CD1c-positive myeloid dendritic cell (primary cell): ENCODE measurements around the gene TDRD12.
"Not testable (repeated sequence)": the region's sequence is repeated elsewhere in the genome, so short reads cannot be mapped to it uniquely, and the experiment has no call there.

Experiments used
- DNase-seq: peaks from one replicate; pipeline ENCODE4 v3.0.0-alpha.2; 2016; ENCODE audit errors: extremely low spot score

The TDRD12 gene

DNA sequence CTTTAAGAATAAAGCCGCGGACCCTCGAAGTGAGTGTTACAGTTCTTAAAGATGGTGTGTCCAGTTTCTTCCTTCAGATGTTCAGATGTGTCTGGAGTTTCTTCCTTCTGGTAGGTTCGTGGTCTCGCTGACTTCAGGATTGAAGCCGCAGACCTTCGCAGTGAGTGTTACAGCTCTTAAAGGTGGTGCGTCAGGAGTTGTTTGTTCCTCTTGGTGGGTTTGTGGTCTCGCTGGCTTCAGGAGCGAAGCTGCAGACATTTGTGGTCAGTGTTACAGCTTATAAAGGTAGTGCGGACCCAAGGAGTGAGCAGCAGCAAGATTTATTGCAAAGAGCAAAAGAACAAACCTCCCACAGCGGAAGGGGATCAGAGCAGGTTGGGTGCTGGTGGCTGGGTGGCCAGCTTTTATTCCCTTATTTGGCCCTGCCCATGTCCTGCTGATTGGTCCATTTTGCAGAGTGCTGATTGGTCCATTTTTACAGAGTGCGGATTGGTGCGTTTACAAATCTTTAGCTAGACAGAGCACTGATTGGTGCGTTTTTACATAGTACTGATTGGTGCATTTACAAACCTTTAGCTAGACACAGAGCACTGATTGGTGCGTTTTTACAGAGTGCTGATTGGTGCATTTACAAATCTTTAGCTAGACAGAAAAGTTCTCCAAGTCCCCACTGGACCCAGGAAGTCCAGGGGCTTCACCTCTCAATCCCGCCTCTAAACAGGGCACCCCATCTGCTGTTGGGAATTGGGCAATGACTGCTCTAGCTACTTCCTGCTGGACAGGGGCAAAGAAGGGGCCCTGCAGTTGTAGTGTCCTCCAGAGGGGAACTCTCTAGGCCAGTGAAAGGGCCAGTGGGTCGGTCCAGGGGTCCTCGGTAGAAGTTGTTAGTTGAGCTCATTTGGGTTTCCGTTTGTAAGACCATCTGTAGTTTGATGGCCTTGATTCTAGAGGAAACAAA, 26.1 kb upstream of the TDRD12 start:
- peak; percentile 54 for DNase-seq

DNA sequence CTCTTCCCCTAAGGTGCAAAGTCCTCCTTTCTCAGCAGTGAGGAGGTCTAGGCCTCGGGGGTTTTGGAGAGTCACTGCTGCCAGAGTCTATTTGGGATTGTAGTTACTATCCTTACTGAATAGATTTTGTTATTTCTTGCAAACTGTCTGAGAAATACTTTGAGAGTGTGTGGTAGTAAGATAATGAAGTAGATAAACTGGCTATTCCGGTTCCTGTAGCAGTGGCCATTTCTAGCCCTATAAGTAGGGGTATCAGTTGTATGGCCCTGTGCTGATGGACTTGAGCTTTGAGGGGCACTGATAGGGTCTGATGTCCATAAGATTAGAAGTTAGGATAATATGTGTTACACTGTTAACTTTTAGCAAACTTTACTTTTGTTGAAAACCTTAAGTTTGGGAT, 25.3 kb upstream of the TDRD12 start:
- DNase-seq, result not testable (repeated sequence)

DNA sequence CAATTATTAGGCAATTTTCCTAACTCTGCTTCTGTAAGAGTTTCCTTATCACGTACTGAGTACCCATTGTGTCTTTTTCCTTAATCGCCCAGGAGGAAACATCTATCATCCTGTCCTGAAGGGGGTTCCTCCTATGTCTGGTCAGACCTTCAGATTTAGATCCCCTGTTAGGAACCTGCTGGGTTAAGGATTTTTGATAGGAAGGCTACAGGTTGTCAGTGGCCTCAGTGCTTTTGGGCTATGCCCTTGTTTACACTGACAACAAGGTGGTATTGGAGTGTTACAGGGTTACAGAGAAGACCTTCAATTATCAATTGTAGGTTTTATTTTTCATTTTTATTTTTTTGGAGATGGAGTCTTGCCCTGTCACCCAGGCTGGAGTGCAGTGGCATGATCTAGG, 24.7 kb upstream of the TDRD12 start:
- not testable (repeated sequence) for DNase-seq

DNA sequence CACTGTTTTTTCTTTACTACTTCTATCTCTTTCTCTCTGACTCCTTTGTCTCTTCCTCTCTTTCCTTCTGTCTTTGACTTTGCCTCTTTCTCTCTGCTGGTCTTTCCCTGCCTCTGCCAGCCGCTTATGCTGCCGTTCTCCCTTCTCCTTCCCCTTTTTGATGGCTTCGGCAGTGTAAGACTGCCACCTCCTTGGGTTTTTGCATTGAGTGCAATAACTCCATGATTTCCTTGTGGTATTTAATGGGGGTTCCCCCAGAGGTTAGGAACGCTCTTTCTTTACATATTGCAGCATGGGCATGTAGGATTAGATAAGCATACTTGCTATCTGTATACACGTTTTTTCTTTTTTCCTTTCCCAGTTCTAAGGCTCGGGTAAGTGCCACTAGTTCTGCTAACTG, 24.1 kb upstream of the TDRD12 start:
- peak; percentile 38 for DNase-seq

DNA sequence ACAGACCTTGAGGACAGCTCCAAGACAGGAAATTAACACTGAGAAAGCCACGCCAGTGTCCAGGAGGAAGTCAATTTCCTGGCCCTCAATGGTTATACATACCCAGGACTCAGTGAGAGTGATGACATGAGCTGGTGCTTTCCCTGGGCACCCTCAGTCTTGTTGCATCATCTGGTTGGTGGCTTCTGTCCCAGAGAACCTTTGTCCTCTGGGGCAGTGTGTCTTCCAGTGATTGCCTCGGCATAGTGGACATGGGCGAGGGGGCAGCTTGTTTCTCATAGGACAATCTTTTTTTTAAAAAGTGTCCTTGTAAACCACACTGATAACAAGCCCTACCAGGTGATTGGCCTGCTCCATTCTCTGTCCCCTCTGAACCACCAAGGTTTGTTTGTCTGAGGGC, 22.8 kb upstream of the TDRD12 start:
- DNase-seq, result peak; percentile 43

DNA sequence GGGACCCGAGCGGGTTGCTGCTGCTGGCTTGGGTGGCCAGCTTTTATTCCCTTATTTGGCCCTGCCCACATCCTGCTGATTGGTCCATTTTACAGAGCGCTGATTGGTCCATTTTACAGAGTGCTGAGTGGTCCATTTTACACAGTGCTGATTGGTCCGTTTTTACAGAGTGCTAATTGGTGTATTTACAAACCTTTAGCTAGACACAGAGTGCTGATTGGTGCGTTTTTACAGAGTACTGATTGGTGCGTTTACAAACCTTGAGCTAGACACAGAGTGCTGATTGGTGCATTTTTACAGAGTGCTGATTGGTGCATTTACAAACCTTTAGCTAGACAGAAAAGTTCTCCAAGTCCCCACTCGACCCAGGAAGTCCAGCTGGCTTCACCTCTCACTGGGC, 19.4 kb upstream of the TDRD12 start:
- not testable (repeated sequence) for DNase-seq

DNA sequence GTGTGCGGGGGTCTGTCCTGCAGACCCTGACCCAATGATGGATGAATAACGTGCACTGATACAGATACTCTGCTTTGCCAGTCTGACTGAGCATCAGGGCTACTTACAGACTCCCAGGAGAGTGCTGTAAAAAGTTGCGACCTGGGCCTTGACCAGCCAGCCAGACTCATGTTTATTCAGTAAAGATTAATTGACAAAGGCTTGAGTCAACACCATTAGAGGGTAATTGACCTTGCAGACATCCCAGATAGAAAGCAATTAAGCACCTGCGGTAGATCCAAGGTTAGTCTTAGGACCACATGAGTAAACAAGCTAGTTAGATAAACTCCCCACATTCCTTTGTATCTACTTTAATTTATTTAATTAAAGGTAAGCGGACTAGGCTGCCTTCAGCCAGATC, 17.6 kb upstream of the TDRD12 start:
- DNase-seq, result no peak

DNA sequence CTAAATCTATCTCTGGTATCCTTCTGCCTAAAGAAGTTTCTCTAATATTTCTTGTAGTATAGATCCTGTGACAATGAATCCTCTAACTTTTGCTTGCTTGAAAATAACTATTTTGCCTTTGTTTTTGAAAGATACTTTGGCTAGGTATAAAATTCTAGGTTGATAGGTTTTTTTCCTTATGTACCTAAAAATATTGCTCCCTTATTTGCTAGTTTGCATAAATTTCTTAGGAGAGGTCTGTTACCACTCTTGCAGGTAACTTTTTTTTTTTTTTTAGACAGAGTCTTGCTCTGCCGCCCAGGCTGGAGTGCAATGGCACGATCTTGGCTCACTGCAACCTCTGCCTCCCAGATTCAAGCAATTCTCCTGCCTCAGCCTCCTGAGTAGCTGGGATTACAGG, 15.6 kb upstream of the TDRD12 start:
- not testable (repeated sequence) for DNase-seq

DNA sequence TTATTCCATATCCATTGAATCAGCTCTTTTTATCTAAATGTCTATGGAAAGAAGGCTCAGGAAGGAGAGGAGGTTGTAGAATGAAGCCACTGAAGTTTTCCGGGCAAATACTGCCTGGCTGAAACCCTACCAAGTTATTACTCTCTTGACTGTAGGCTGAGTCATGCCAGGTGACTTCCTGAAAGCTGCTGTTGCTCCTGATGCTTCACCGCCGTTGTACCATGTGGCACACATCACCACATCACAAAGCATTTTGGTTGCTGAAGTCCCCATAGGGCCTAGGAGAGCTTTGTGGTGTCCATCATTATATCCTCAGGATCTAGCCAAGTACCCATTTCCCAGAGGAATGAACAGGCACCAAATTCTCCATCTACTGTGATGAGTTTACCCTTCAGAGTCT, 11.1 kb upstream of the TDRD12 start:
- DNase-seq, result no peak

DNA sequence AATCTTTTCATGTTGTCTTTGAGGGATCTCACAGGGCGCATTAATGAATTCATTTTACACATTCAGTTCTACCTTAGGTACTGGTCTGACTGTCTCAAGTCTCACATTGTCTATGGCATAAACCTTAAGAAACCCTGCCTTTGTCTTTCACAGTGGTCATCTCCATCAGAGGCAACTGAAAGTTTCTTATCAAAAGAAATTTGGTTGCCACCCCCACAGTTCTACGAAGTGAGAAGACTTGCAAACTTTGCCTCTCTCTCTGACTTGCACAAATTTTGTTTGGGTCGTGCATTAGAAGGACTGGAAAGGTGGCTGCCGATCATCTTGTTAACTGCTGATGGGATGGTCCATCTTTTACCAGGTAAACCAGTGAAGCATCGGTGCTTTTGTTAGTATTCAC, 10.5 kb upstream of the TDRD12 start:
- no peak for DNase-seq

DNA sequence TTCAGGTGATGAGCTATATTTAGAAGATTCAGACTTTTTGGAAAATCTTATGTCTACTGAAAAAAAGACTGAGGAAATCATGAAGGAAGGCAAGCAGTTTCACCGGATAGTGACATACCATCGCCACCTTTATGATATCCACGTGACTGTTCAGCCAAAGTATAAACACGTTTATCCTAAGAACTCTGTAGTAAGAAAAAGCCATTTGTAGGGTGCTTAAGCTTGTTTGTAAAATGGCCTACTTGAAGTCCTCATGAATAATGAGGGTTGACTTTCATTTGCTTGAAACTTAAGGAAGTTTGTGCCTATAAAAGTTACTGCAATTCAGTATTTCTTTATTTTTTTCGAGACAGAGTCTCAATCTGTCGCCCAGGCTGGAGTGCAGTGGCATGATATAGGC, 7.8 kb upstream of the TDRD12 start:
- DNase-seq, result no peak

DNA sequence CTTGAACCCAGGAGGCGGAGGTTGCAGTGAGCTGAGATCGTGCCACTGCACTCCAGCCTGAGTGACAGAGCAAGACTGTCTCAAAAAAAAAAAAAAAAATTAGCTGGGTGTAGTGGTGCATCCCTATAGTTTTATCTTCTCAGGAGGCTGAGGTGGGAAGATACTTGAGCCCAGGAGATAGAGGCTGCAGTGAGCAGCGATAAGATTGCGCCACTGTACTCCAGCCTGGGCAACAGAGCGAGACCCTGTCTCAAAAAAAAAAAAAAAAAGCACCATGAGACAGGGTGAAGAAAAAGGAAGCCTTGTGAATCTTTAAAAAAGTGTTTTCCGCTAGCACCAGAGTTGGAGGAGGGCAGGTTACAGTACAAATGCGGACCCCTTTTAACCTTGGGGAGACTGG, 3.4 kb upstream of the TDRD12 start:
- not testable (repeated sequence) for DNase-seq

DNA sequence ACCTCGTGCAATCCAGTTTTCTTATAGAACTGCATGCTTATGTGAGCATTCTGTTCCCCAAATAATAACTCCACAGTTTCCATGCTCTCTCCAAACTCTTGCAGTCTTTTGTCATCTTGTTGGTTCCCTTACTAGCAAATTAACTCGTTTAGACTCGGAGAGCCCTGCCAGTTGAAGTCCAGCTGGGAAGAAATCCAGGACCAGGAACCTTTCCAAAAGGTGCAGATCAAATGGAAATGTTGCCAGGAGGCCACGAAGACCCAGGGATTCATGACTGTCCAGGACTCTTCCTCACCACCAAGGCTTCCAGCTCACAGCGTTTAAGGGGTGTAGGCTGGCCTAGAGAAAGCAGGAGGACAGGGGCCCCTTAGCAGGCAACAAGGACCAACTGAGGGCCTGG, 2.1 kb upstream of the TDRD12 start:
- DNase-seq, result no peak

DNA sequence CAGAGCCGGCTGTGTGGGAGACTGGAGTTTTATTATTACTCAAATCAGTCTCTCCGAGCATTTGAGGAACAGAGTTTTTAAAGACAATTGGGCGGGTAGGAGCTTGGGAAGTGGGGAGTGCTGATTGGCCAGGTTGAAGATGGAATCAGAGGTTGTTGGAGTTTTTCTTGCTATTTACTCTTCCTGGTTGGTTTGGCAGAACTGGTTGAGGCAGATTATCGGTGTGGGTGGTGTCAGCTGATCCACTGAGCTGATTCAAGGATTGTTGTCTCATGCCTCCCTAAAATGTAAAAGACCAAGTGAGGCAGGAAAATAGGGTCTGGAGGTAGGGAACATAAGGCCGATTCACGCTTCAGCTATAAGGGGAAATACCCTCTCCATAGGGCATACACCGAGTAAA, 1.3 kb upstream of the TDRD12 start:
- DNase-seq, result no peak

DNA sequence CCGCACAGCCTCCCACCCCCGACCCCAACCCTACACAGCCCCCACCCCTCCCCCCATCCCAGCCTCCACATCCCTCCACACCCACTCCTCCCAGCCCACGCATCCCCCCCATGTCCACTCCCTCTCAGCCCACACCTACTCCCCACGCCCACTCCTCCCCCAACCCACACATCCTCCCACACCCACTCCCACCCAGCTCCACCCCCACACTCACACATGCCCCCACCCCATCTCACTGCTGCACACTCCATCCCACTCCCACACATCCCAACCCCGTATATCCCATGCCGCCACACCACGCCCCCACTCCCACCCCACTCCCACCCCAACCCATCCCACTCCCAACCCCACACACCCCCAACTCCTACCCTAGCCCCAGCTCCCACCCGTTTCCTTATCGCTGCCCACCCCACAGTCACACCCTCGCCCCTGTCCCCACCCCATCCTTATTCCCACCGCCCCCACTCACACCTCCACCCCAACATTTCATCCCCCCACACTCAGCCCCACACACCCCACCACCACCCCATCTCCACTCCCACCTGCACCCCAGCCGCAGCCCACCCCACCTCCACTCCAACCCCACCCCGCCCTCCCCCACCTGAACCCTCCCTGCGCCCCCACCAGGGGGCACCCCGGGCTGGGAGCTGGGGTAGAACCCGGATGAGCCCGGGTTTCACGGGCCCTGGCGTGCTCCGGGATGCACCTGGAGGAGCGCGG, 809 bp downstream of the TDRD12 start:
- no peak for DNase-seq

DNA sequence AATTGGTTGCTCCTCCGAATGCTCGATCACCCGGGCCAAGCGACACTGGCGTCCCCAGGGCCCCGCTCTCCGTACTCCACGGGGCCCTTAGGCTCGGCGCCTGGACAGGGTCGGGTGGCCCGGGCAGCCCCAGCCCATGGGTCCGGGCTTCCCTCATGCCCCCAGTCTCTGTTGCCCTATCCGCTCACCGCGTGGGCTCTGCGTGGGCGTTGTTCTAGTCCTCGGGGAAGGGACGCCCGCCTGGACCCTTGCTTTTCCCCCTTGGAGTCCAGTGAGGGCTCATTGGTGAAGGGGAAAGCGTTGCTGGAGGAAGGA, 1.3 kb downstream of the TDRD12 start:
- DNase-seq, result no peak

DNA sequence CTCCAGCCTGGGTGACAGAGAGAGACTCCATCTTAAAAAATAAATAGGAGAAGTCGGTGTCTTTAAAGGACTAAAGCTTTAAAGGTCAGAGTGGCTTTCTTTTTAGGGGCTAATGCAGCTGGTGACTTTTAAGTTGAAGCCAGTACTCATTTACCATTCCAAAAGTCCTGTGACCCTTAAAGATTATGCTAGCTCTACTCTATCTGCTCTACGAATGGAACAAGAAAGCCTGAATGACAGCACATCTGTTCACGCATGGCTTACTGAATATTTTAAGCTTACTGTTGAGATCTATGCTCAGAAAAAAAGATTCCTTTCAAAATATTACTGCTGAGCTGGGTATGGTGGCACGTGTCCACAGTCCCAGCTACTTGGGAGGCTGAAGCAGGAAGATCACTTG, 16.4 kb downstream of the TDRD12 start:
- no peak for DNase-seq

DNA sequence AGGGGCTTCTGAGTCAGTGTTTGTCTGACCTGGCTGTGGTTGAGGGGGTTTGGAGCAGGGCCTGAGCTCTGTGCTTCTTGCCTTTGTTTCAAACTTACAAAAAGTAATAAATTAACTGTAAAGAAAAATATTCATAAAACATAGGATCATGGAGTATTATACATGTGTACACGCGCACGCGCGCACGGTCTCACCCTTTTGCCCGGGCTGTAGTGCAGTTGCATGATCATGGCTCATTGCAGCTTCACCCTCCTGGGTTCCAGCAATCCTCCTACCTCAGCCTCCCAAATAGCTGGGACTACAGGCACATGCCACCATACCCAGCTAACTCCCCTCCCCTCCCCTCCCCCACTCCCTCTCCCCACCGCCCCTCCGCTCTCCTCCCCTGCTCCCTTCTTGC, 23.5 kb downstream of the TDRD12 start:
- DNase-seq, result no peak

DNA sequence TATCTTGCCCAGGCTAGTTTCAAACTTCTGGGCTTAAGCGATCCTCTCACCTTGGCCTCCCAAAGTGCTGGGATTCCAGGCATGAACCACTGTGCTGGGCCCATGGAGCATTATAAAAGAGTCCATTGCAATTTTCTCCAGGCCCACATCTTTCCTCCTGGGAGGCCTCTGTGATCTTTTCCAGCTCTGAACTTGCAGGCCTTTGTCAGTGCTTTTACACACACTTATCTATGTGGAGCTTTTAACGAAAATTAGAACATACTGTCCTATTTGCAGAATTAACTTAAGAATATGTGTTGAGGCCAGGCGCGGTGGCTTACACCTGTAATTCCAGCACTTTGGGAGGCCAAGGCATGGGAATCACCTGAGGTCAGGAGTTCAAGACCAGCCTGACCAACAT, 23.9 kb downstream of the TDRD12 start:
- DNase-seq, result no peak

DNA sequence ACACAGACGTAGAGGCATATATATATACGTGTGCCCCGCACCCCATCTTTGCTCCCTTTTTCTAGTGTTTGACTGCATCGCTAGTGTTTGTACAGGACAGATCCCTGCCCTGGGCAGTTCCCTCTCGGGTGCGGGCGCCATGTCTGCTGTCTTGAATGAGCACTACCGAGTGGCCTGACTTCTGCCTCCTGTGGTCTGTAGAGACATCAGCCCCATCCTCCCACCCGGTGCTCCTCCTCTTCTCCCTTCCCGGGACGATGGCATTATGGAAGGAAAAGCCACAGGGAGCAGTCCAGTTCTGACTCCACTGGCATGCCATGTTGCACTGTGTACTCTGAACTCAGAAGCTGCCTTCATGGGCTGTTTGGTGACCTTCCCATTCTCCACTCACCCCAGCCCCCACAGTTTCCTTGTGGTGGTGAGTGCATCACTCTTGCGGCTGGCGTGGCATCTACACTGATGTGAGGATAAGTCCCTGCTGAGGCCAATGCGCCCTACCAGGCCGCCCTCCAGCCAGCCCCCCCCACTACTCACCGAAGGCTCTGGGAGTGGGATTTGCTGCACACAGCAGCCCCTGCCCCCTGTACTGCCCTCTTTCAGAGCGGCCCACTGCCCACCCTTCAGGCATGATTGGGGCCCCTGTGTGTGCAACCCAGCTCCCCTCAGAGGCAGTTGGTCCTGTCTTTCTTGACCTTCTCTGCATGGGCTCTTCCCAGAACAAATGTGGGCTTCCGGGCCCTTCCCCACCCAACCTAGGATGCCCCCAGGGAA, 25.2 kb downstream of the TDRD12 start:
- DNase-seq, result no peak

DNA sequence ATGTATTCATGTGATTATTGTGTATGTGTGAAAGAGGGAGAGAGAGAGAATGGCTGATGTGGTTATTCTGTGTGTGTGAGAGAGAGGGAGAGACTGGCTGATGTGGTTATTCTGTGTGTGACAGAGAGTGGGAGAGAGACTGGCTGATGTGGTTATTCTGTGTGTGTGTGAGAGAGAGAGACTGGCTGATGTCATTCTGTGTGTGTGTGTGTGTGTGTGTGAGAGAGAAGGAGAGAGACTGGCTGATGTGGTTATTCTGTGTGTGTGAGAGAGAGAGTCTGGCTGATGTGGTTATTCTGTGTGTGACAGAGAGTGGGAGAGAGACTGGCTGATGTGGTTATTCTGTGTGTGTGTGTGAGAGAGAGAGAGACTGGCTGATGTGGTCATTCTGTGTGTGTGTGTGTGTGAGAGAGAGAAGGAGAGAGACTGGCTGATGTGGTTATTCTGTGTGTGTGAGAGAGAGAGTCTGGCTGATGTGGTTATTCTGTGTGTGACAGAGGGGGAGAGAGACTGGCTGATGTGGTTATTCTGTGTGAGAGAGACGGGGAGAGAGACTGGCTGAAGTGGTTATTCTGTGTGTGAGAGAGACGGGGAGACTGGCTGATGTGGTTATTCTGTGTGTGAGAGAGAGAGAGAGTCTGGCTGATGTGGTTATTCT, 26.2 kb downstream of the TDRD12 start:
- peak; percentile 8 for DNase-seq

DNA sequence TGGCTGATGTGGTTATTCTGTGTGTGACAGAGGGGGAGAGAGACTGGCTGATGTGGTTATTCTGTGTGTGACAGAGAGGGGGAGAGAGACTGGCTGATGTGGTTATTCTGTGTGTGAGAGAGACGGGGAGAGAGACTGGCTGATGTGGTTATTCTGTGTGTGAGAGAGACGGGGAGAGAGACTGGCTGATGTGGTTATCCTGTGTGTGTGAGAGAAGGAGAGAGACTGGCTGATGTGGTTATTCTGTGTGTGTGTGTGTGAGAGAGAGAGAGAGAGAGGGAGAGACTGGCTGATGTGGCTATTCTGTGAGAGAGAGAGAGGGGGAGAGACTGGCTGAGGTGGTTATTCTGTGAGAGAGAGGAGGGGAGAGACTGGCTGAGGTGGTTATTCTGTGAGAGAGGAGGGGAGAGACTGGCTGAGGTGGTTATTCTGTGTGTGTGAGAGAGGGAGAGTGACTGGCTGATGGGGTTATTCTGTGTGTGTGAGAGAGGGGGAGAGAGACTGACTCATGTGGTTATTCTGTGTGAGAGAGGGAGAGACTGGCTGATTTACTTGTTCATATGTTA, 27.1 kb downstream of the TDRD12 start:
- peak; percentile 3 for DNase-seq
